HL-60 (cell line): ENCODE data around the gene THSD1.
"Not testable (repeated sequence)": the region's sequence is repeated elsewhere in the genome, so short reads cannot be mapped to it uniquely, and the experiment has no call there.

Source experiments
- DNase-seq, 2 experiments: peaks; one replicate each; pipeline ENCODE4 v3.0.0-alpha.2; 2010 to 2020; ENCODE audit warnings: low read depth in 1 of 2, low spot score in 1 of 2
- H3K27ac ChIP-seq: fragments of 250-450 bp; sonication (Bioruptor Pico); replicated peaks from 2 replicates; pipeline ENCODE4 v1.5.1; 2020; ENCODE audit warnings: mild to moderate bottlenecking, moderate library complexity
- H3K27me3 ChIP-seq: fragments of 250-450 bp; sonication (Bioruptor Pico); 2 replicates; pipeline ENCODE4 v1.5.1; 2021; ENCODE audit warnings: mild to moderate bottlenecking, moderate library complexity; ENCODE audit not compliant: insufficient read depth, poor library complexity, severe bottlenecking
- H3K4me3 ChIP-seq: replicated peaks from 2 replicates; pipeline ENCODE4 v1.5.1; 2011; ENCODE audit warnings: mild to moderate bottlenecking, control low read depth, low read length; ENCODE audit not compliant: insufficient read depth
- GABPA ChIP-seq: IDR thresholded peaks from 2 replicates; pipeline ENCODE4 v1.6.1; 2012; ENCODE audit warnings: low read depth
- POLR2AphosphoS5 ChIP-seq: IDR thresholded peaks from 2 replicates; pipeline ENCODE4 v1.6.1; 2012; ENCODE audit warnings: low read depth
- REST ChIP-seq: IDR thresholded peaks from 2 replicates; pipeline ENCODE4 v1.6.1; 2012; ENCODE audit warnings: low read depth; ENCODE audit not compliant: insufficient replicate concordance
- SPI1 ChIP-seq: IDR thresholded peaks from 2 replicates; pipeline ENCODE4 v1.6.1; 2012; ENCODE audit warnings: low read depth, mild to moderate bottlenecking, borderline replicate concordance
- TF ChIP-seq, protein P1 (sequence below): IDR thresholded peaks from one replicate; pipeline ENCODE4 v1.5.1; 2011; ENCODE audit warnings: low read length, control low read depth, inconsistent platforms; ENCODE audit not compliant: insufficient read depth

THSD1 gene

GRCh38 chr13:52371736-52372247 is 34.2 kb downstream of the THSD1 start:
- no peak for DNase-seq

DNA sequence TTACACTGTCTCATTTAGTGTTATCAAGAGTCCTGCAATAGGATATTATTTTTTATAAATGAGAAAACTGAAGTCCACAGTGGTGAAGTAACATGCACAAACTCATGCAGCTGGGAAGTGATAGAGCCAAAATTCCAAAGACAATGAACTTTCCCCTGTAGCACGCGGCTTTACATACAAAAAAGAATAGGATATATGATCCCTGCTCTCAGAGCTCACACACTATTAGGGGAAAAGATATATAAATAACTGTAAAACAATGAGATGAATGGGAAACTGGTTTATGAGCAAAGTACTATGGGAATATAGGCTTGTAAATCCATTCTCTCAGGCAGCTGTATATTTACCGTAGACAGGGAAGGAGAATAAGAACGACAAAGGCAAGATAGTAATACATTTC is 39.7 kb downstream of the THSD1 start:
- TF ChIP-seq, protein P1, sequence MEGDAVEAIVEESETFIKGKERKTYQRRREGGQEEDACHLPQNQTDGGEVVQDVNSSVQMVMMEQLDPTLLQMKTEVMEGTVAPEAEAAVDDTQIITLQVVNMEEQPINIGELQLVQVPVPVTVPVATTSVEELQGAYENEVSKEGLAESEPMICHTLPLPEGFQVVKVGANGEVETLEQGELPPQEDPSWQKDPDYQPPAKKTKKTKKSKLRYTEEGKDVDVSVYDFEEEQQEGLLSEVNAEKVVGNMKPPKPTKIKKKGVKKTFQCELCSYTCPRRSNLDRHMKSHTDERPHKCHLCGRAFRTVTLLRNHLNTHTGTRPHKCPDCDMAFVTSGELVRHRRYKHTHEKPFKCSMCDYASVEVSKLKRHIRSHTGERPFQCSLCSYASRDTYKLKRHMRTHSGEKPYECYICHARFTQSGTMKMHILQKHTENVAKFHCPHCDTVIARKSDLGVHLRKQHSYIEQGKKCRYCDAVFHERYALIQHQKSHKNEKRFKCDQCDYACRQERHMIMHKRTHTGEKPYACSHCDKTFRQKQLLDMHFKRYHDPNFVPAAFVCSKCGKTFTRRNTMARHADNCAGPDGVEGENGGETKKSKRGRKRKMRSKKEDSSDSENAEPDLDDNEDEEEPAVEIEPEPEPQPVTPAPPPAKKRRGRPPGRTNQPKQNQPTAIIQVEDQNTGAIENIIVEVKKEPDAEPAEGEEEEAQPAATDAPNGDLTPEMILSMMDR: no peak
- TF ChIP-seq GABPA (no peak), REST (no peak), SPI1 (no peak), POLR2AphosphoS5 (no peak)
- H3K27ac ChIP-seq: no peak overlapping the region
- DNase-seq: no peak

More at GRCh38 chr13:52371736-52372247, 34.2 kb downstream of the THSD1 start:
- Histone ChIP-seq H3K27me3 (no peaks in the 10 kb centered on the region), H3K4me3 (no peak overlapping the region), H3K27ac (no peak overlapping the region)
- TF ChIP-seq, protein P1: no peak
- no peak for TF ChIP-seq SPI1
- no peak for TF ChIP-seq POLR2AphosphoS5
- TF ChIP-seq GABPA: no peak
- no peak for TF ChIP-seq REST

GRCh38 chr13:52362169-52362887 is 43.6 kb downstream of the THSD1 start:
- not testable (repeated sequence) for H3K27ac ChIP-seq, H3K27me3 ChIP-seq, H3K4me3 ChIP-seq, DNase-seq

More for the DNA sequence above, 39.7 kb downstream of the THSD1 start:
- Histone ChIP-seq H3K4me3 (no peak overlapping the region), H3K27me3 (no peaks in the 10 kb centered on the region)

DNA sequence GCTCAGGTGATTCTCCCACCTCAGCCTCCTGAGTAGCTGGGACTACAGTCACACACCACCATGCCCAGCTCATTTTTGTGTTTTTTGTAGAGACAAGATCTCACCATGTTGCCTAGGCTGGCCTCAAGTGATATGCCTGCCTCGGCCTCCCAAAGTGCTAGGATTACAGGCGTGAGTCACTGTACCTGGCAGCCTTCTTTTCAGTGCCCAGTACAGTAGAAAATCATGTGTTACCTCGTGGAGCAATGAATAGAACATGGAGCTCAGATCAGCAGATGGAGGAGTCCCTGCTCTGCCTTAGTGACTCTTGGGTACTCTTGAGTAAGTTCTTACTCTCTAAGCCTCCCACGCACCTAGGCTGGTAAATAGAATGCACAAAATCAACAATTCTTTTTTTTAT is 44.7 kb downstream of the THSD1 start:
- TF ChIP-seq, protein P1: no peak
- TF ChIP-seq SPI1: no peak
- TF ChIP-seq REST: no peak
- TF ChIP-seq GABPA: no peak
- no peak for TF ChIP-seq POLR2AphosphoS5

More for the DNA sequence above, 44.7 kb downstream of the THSD1 start:
- no peak overlapping the region for H3K4me3 ChIP-seq
- no peak for DNase-seq
- peaks cover 5% of the 10 kb centered on the region for H3K27me3 ChIP-seq
- no peak overlapping the region for H3K27ac ChIP-seq
